Inflammatory macrophage treated with lipopolysaccharide for 1 hour (primary cell): ENCODE data around the gene HYPK.
"Not testable (repeated sequence)": the region's sequence is repeated elsewhere in the genome, so short reads cannot be mapped to it uniquely, and the experiment has no call there.

Experiments
- DNase-seq, 2 donors: peaks; one replicate each; pipeline ENCODE4 v3.0.0-alpha.2; 2020 to 2022

The HYPK gene

DNA sequence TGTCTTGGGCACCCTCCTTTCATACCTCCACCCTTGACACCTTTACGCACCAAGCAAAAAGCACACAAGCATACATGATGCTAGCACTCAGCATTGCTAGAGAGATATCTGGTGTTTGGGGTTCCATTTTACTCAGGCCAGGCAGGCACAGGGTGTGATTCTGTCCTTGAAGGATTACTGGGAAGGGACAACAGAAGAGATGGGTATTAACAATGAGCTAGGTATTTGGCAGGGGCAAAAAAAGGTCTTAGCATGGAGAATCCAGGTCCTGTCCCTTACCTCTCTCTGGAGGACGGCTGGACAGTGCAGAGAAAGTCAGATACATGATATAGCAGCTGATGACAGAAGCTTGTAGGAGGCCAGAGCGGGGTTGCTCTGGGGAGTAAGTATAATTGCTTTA is 3.8 kb upstream of the HYPK start:
- DNase-seq = no peak

DNA sequence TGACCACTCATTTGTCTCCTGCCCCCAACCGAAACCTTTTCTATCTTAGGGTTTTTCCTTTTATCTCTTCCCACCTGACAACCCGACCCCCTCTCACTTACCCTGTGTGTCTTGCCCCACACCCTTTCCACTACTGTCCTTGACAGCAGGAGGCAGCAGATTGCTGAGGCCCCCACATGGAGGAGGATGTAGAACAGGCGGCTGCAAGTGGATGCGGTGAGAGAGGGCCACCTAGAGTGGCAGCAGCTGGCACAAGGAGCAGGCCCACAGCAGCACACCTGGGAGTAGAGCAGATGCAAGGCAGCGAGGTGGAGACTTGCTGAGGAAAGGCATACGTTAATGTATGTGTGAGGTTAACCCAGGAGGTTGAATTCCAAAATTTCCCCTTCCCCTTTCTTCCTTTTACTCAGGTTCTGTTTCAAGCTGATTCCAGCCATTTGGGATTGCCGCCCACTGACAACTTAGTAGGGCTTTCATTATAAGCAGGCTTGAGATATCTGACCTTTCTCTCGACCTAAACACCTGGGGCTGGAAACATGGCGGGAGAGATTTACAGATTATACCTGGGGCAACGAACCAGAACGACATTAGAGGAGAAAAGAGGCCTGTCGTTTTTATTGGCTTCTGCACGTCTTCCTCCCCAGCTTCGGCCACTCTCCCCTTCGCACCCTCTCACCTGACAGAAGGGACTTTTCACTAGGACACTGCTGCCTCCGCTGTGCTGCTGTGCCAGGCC is 1.0 kb upstream of the HYPK start:
- DNase-seq = no peak

DNA sequence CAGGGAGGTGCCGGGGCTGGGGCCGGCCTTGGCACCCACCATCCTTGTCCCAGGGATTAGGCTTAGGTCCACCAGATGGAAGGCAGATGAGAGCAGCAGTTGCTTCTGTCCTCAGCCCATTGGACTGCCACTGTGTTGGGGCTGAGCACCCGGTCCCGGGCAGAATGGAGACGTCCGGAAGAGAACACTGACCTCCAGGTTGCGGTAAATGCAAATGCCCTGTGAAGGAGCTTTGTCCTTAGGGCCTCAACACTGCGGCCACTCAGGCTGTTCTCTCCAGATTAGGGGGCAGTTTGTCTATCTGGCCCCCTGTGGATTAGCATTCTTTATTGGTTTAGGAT is 484 bp upstream of the HYPK start, which contains the start of gene SERINC4:
TSS of gene SERINC4 (minus strand) at position 276 of the 341 bp plus-strand sequence. CDS start at position 42, 234 bp downstream.
- DNase-seq = no peak

DNA sequence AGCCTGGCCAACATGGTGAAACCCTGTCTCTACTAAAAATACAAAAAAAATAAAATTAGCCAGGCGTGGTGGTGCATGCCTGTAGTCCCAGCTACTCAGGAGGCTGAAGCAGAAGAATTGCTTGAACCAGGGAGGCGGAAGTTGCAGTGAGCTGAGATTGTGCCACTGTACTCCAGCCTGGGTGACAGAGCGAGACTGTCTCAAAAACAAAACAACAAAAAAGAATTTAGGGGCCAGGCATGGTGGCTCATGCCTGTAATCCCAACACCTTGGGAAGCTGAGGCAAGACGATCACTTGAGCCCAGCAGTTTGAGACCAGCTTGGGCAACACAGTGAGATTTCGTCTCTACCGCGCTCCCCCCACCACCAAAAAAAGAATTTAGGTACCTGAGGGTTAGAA is 2.3 kb downstream of the HYPK start:
- not testable (repeated sequence) for DNase-seq

DNA sequence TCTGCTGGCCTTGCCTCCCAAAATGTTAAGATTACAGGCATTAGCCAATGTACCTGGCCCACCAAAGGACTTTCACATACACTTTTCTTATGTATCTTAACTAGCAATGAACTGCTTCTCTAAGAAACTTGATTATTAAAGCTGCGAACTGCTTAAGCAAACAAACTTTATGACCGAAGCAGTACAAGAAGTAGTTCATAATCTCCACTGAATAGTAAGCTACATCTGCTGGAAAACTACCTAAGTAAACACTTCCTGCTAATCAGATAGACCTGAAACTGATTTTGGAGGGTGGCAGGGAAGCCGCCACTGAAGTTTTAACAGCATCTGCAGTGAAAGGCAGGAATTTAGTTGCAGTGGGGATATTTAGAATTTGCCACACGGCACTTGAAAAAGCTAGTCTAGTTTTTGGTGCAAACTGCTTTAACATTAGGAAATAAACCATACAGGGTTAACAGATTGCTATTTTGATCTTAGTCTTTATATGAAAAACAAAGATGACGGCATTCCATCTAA is 8.1 kb downstream of the HYPK start:
- no peak for DNase-seq

DNA sequence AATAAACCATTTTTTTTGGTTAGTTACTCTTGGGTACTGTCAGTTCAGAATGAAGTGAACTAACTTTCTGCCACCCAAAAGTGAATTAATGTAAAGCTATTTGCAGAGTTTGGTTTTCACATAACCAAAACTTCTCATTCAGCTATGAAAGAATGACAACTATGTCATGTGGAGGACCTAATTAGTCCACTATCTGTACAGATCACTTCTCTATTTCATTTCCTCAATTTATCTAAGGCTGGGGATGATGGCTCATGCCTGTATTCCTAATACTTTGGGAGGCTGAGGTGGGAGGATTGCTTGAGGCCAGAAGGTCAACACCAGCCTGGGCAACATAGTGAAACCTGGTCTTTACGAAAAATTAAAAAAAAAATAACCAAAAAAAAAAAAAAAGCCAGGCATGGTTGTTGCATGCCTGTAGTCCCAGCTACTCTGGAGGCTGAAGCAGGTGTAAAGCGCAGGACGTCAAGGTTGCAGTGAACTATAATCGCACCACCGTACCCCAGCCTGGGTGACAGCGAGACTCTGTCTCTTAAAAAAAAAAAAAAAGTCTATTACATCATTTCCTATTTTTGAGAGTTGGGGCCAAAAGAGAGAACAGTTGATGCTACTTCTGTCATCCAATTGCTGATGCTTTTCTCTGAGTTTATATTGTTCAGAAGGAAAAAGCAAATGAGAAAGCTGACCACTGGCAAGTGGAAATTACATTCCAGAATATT is 8.7 kb downstream of the HYPK start:
- DNase-seq = peak; percentile 67 to 84

DNA sequence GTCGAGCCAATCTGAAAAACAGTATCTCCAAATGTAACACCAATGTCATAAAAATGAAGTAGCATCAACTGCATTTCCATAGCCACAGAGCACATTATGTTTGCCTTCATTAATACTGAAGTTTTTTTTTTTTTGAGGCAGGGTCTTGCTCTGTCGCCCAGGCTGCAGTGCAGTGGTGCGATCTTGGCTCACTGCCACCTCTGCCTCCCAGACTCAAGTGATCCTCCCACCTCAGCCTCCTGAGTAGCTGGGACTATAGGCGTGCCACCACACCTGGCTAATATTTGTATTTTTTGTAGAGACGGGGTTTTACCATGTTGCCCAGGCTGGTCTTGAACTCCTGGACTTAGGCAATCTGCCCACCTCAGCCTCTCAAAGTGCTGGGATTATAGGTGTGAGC is 14.7 kb downstream of the HYPK start:
- DNase-seq = not testable (repeated sequence)

DNA sequence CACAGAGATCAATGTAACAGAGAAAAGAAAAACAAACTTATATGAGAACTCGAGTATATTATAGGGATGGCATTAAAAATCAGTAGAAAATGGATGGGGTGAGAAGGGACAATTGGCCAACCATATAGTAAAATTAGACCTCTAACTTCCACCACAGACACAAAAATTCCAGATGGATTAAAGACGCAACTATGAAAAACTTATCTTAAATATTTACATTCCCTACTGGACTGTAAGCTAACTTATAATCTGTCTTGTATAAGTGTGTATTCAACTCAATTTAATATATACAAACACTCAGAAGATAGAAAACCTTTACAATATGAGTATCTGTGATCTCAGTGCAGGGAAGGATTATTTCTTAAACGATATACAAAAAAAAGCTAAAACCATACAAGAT is 21.1 kb downstream of the HYPK start:
- no peak for DNase-seq

DNA sequence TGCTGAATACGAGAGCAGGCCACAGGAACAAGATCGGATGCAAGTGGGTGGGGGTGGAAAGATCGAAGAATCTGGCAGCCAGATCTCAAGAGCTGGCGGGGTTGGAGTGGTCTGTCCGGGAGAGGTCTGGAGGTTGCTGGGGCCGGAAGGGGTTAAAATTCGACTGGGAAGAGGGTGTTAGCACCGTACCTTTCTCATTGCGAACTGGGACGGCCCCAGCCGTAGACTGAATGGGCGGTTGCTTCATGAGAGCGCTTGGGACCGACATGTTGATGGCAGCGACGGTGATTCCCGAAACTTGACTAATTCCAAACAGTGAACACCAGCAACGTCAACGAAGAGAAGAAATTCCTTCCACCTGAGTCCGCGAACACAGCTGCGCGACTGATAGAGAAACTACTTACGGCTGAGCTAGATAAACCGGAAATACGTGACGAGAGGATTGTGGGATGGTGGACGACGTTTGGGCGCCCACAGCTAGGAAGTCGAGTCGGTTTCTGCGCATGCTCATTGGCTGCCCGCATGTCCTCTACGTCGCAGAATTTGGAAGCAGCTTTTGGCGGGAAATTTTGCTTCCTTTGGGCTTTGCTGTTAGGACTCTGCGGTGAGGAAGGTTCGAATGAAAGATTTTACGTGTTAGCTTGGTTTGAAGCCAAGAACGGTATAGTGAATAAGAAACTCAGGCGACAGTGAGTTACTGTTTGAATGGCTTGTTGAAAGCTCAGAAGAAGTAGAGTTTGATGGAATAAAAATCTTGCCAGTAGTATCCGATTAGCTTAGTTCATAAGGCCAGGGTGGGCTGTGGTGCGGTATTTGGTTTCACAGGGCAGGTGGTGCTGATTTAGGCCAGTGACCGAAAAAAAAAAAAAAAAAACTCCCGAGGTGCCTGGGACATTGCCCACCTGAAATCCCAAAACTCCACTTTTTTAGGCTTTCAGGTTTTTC is 24.2 kb downstream of the HYPK start, which contains the start of gene MFAP1:
TSS of gene MFAP1 (minus strand) at position 389 of the 945 bp plus-strand sequence. CDS start at position 268, 121 bp downstream.
- DNase-seq = peak; percentile 94 to 97

DNA sequence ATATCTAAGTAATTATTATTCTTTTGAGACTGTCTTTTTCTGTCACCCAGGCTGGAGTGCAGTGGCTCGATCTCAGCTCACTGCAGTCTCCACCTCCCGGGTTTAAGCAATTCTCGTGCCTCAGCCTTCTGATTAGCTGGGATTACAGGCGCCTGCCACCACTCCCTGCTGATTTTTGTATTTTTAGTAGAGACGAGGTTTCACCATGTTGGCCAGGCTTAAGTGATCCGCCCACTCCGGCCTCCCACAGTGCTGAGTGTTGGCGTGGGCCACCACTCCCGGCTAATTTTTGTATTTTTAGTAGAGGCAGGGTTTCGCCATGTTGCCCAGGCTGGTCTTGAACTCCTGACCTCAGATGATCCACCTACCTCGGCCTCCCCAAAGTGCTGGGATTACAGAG is 24.9 kb downstream of the HYPK start:
- not testable (repeated sequence) for DNase-seq

DNA sequence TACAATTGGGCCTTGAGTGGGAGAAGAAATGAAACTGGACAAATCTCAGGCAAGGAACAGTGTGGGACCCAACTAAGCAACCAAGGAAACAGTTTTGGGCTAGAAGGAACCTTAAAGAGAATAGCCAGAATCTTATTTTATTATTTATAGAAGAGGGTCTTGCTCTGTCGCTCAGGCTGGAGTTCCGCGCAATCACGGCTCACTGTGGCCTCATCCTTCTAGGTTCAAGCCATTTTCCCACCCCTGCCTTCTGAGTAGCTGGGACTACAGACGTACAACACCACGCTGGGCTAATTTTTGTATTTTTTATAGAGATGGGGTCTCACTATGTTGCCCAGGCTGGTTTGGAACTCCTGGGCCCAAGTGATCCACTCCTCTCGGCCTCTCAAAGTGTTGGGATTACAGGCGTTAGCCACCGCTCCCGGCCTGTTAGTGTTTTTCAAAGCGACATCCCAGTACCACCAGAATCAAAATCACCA is 25.7 kb downstream of the HYPK start:
- DNase-seq = no peak

DNA sequence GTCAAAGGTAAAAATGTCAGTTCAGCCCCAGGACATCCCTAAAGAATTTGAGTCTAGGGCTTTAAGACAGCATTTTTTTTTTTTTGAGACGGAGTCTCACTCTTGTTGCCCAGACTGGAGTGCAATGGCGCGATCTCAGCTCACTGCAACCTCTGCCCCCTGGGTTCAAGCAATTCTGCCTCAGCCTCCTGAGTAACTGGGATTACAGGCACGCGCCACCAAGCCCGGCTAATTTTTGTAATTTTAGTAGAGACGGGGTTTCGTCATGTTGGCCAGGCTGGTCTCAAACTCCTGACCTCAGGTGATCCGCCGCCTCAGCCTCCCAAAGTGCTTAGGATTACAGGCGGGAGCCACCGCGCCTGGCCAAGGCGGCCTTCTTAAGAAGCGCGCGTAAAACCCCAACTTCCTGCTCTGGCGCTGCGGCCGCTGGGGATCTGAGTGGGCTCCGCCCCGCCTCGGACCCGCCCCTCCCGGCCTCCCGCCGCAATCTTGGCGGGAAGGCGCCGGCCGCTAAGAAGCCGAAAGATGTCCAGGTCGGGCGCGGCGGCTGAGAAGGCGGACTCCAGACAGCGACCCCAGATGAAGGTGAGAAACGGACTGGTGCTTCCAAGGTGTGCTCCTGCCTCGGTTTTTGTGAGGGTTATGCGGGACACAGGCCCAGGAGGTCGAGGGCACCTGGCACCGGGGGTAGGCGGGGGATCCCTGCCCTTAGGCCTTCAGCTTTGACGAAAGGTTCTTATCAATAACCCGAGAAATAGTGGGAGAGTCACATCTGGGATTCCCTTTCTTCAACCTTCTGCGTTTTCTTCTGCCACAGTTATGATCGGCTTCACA is 26.3 kb downstream of the HYPK start, which contains the start of gene WDR76:
TSS of gene WDR76 (plus strand) at position 495 of the 834 bp plus-strand sequence. CDS start at position 526, 31 bp downstream.
- DNase-seq = peak; percentile 74 to 87

DNA sequence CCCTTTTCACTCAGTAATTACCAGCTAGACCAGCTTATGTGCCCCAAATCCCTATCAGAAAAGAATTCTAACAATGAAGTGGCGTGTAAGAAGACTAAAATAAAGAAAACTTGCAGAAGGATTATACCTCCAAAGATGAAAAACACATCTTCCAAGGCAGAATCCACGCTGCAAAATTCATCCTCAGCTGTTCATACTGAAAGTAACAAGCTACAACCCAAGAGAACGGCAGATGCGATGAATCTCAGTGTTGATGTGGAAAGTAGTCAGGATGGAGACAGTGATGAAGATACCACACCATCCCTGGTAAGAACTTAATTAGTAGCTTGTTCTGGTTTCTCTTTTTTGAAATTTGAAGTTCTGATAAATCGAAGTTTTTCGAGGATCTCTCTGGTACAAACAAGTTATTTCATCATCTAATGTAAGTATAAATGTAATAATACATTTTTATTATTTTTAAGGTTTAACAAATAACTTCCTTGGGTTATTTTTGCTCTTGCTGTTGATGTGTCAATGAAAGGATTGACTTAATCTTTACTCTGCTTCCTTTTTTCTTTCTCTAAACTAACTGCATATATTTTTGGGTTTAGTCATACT is 27.8 kb downstream of the HYPK start:
- DNase-seq = no peak

DNA sequence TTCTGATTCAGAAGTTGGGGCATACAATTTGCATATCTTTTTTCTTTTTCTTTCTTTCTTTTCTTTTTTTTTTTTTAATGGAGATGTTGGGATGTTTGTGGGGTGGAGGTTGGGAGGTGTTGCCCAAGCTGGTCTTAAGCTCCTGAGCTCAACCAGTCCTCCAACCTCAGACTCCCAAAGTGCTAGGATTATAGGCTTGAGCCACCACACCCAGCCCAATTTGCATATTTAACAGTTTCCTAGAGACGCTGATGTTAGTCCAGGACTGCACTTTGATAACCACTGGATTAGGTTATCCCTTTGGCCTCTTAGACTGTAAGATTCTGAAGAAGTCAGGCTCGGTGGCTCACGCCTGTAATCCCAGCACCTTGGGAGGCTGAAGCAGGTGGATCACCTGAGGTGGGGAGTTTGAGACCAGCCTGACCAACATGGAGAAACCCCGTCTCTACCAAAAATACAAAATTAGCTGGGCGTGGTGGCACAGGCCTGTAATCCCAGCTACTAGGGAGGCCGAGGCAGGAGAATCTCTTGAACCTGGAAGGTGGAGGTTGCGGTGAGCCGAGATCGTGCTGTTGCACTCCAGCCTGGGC is 29.6 kb downstream of the HYPK start:
- DNase-seq = not testable (repeated sequence)

DNA sequence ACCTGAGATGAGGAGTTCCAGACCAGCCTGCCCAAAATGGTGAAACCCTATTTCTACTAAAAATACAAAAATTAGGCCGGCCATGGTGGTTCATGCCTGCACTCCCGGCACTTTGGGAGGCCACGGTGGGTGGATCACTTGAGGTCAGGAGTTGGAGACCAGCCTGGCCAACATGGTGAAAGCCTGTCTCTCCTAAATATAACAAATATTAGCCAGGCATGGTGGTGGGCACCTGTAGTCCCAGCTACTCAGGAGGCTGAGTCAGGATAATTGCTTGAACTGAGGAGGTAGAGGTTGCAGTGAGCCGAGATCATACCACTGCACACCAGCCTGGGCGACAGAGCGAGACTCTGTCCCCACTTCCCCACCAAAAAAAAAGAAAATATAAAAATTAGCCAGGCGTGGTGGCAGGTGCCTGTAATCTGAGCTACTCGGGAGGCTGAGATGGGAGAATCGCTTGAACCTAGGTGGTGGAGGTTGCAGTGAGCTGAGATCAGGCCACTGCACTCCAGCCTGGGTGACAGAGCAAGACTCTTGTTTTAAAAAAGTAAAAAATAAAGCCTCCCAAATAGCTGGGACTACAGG is 30.4 kb downstream of the HYPK start:
- DNase-seq = not testable (repeated sequence)

DNA sequence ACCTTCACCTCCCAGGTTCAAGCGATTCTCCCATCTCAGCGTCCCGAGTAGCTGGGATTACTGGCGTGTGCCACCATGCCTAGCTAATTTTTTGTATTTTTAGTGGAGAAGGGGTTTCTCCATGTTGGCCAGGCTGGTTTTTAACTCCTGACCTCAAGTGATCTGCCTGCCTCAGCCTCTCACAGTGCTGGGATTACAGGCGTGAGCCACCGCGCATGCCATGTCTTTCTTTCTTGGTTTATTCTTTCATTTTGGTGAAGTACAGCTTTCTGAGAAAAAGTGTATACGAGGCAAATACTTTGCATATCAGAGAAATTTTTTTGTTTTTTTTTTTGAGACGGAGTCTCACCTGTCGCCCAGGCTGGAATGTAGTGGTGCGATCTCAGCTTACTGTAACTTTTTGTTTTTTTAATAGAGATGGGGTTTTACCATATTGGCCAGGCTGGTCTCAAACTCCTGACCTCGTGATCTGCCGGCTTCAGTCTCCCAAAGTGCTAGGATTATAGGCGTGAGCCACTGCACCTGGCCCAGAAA is 31.2 kb downstream of the HYPK start:
- not testable (repeated sequence) for DNase-seq

DNA sequence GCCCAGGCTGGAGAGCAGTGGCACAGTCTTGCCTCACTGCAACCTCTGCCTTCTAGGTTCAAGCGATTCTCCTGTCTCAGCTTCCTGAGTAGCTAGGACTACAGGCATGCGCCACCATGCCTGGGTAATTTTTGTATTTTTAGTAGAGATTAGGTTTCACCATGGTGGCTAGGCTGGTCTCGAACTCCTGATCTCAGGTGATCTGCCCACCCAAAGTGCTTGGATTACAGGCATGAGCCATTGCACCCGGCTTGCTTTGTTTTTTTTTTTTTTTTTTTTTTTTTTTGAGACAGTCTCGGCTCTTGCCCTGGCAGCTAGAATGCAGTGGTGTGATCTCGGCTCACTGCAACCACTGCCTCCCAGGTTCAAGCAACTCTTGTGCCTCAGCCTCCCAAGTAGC is 32.1 kb downstream of the HYPK start:
- DNase-seq = not testable (repeated sequence)

DNA sequence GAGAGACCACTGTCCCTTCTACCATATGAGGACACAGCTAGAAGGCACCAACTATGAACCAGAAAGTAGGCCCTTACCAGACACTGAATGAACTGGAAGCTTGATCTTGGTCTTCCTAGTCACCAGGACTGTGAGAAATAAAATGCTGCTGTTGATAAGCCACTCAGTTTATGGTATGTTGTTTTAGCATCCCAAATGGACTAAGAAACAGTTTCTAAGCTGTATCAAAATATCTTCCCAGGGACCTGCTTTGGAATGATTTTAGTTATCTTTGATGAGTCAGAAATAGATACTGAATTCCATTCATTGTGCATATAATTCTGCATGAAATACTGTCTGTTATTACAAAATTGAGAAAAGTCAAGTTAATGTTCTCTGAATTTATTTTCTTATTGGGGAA is 45.0 kb downstream of the HYPK start:
- DNase-seq = no peak

DNA sequence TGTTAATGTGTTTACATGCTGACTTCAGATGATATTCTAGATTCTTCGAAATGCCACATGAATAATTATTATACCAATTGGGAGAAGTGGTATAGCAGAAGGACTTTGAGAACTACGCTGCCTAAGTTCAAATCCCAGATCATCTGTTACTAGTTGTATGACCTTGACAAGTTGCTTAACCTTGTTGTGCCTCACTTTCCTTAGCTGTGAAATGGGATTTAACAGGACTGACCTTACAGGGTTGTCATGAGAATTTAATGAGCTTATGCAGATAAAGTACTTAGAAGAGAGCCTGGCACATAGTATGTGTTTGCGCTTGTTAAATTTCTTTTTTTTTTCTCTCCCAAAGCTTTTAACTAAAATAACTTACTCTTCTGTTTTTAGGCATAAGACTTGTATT is 50.9 kb downstream of the HYPK start:
- DNase-seq = no peak

DNA sequence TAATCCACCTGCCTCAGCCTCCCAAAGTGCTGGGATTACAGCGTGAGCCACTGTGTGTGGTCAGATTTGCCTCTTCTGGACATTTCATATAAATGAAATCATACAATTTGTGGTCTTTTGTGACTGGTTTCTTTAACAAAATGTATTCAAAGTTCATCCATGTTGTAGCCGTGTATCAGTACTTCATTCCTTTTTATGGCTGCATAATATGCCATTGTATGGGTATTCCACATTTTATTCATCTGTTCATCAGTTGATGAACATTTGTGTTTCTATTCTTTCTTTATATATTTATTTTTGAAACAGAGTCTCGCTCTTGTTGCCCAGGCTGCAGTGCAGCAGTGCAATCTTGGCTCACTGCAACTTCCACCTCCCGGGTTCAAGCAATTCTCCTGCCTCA is 52.2 kb downstream of the HYPK start:
- no peak for DNase-seq
